ENCODE measurements around the gene LAT.
"Not testable (repeated sequence)": the region's sequence is repeated elsewhere in the genome, so short reads cannot be mapped to it uniquely, and the experiment has no call there.

The LAT gene

DNA sequence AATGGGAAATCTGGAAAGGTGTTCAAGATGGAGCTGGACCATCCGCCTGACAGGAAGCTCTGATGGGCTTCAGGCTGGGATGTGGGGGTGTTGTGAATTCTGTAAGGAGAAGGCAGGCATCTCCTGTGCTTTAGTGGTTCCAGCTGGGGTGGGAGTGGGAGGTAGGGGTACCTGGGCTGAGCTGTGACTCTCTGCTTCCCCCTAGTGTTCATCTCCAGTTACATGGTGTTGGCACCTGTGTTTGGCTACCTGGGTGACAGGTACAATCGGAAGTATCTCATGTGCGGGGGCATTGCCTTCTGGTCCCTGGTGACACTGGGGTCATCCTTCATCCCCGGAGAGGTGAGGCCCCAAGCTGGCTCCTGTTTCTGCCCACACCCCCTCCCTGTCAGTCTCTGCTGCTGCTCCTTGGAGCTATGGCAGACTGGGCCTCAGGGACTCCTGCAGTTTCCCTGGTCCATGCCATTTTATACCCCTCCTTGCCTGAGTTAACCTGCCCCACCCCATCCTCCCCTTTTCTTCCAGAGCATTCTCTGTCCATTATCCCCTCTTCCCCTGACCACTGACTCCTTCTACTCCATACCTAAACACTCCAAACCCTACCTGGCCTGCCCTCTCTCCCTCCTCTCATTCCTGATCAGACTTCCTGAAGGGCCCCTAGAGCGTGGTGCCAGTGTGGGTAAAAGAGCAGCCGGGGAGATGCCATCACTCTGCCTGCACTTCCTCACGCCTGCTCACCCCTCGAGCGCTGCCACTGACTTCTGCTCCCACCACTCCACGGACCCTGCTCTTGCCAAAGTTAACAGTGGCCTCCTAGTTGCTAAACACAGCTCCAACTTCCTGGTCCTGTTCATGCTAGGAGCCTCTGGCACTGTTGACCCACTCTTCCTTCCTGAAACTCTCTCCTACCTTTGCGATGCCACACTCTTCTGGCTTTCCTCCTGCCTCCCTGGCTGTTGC is 6.9 kb upstream of the LAT start:
- DNase-seq (ENCODE audit: low read depth), result no peak

DNA sequence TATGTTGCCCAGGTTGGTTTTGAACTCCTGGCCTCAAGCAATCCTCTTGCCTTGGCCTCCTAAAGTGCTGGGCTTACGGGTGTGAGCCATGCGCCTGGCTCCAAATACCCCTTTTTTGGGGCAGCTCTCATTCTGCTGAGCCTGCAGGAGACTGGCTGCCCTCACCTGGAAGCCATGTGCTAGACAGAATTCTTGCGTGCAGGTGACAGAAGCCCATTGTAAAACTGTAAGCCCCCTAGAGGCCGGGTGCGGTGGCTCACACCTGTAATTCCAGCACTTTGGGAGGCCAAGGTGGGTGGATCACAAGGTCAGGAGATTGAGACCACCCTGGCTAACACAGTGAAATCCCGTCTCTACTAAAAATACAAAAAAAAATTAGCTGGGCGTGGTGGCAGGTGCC is 4.5 kb upstream of the LAT start:
- DNase-seq (ENCODE audit: low read depth), result not testable (repeated sequence)

- no peak for DNase-seq (ENCODE audit: low read depth)
These were observed 3.9 kb upstream of the LAT start for GRCh38 chr16:28980929-28981328.

GRCh38 chr16:28981517-28981916 is 3.3 kb upstream of the LAT start:
- DNase-seq (ENCODE audit: low read depth), result no peak

- no peak for DNase-seq (ENCODE audit: low read depth)
These were observed 2.4 kb upstream of the LAT start for GRCh38 chr16:28982418-28982817.

DNA sequence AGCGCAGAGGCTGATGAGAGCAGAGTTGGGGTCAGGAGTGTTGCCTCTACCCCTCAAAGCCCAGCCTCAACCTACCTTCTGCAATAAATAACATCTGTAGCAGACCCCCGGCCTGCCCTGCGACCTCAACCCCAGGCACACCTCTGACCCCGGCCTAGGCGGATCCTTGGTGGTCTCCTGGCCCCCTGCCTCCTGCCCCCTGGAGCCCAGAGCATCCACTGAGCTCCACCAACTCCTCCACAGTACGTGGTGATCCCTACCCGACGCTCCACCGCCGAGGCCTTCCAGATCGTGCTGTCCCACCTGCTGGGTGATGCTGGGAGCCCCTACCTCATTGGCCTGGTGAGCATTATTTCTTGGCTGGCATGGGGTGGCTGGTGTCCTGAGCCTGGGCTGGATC is 1.9 kb upstream of the LAT start:
- DNase-seq (ENCODE audit: low read depth), result no peak

- DNase-seq (ENCODE audit: low read depth), result no peak
These were observed 1.2 kb upstream of the LAT start for GRCh38 chr16:28983644-28984043.

GRCh38 chr16:28984091-28984490 is 761 bp upstream of the LAT start:
- DNase-seq (ENCODE audit: low read depth), result no peak

DNA sequence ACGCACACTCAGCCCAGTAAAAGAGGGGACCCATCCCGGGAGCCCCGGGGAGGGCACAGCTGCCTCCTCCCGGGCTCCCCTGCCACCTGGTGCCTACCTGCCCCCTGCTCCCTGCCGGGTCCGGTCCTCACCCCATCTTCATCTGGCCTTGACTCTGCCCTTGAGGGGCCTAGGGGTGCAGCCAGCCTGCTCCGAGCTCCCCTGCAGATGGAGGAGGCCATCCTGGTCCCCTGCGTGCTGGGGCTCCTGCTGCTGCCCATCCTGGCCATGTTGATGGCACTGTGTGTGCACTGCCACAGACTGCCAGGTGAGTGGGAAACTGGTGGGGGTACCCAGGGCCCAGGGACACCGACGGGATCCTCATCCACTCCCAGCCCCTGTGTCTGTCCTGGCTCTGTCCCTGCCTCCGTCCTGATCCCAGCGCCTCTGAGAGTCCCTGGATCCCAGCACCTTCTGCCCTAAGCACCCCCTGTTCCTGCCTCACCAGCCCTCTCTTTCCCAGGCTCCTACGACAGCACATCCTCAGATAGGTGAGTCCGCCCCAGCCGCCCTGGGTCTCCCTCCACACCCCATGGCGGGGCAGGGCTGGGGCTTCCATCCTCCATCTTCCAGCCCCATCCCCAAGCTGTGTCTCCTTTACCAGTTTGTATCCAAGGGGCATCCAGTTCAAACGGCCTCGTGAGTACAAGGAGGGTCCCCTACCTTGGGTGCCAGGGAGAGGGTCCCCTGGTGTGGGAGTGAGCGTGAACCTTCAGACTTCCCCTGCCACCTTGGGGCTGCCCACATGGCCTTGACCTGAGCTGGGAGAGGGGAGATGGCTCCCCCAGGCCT is 574 bp downstream of the LAT start:
- DNase-seq (ENCODE audit: low read depth), result no peak

DNA sequence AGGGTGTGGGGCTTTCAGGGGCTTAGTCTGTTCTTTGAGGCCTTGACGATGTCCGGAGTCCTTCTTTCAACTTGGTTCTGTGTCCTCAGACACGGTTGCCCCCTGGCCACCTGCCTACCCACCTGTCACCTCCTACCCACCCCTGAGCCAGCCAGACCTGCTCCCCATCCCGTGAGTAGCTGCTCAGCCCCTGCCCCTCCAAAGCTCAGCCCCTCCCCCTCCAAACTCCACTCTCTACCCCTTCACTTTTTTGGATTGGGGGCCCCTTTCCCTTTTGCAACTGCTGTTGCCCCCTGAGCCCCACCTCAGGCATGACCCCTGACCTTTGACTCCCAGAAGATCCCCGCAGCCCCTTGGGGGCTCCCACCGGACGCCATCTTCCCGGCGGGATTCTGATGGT is 1.2 kb downstream of the LAT start:
- DNase-seq (ENCODE audit: low read depth), result no peak

DNA sequence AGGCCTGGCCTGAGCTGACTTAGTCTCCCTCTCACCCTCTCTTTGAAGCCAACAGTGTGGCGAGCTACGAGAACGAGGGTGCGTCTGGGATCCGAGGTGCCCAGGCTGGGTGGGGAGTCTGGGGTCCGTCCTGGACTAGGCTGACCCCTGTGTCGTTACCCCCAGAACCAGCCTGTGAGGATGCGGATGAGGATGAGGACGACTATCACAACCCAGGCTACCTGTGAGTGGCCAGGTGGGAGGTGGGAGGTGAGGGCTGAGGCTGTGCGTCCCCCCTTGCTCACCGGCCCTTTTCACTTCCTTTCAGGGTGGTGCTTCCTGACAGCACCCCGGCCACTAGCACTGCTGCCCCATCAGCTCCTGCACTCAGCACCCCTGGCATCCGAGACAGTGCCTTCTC is 1.6 kb downstream of the LAT start:
- DNase-seq (ENCODE audit: low read depth), result no peak

DNA sequence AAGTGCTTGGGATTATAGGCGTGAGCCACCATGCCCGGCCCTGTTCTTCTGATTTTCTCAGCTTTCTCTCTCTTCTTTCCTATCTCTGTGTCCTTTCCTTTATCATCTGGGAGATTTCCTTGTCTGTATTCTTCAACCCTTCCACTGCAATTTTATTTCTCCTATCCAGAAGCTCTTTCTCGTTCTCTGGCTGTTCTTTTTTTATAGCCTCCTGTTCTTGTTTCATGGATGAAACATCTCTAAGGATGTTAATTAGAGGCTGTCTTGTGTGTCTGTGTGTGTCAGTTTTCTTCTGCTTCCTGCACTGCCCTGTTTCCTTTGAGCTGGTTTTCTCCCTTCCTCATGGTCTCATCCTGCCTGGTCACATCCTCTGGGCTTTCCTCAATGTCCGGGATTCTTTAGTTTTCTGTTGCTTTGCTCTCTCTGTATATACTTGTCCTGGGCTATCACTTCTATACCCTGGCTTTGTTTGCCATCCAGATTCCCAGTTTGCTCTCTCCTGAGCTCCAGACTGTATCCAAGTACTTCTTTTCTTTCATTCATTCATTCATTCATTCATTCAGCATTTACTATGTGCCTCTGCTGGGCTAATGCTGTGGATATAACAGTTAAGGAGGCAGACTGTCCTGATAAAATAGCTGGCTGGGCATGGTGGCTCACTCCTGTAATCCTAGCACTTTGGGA is 2.5 kb downstream of the LAT start:
- DNase-seq (ENCODE audit: low read depth), result no peak

DNA sequence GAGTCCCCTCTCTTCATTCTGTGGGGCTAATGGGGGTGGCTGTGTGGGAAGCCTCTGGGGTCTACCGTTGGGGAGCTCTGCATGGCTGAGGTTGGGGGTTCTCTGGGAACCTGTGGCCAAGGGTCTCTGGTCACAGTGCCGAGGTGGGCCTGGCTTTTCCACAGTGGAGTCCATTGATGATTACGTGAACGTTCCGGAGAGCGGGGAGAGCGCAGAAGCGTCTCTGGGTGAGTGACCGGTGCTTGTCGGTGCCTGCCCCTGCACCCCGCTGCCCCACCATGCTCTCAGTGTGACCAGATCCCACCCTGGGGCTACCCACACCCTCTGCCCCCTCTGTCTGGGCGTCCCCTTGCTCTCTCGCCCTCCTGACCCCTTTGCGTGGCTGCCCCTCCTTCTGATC is 4.5 kb downstream of the LAT start:
- DNase-seq (ENCODE audit: low read depth), result no peak

GRCh38 chr16:28990375-28991040 is 5.7 kb downstream of the LAT start:
- no peak for DNase-seq (ENCODE audit: low read depth)

DNA sequence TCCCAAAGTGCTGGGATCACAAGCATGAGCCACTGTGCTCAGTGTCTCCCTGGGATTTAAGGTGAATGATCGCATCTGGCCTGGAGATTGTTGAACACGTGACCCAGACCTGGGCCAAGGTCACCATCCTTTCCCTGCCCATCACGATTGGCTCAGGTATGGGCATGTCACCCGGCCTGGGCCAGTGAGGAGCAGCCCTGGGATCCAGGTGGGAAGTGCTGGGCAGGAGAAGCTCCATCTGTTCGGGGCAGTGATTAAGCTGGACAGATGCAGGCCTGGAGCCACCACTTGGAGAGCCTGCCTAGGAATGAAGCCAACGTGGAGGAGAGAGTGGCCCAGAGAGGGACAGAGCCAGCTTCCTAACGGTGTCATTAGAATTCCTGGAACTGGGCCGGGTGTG is 6.8 kb downstream of the LAT start:
- DNase-seq (ENCODE audit: low read depth), result no peak

DNA sequence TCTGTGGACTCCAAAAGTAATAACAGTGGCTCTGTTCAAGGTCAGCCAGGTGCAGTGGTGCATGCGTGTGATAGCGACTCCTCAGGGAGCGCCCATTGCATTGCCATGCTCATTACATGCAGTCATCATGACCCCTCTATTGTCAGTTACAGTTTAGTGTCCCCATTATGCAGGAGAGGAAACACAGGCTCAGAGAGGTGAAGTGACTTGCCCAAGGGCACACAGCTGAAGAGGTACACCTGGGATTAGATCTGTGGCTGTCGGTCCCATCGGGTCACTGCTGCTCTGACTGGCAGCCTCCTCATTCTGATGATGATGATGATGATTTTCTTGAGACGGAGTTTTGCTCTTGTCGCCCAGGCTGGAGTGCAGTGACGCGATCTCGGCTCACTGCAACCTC is 7.6 kb downstream of the LAT start:
- no peak for DNase-seq (ENCODE audit: low read depth)

GRCh38 chr16:28998837-28999236 is 14.0 kb downstream of the LAT start:
- DNase-seq (ENCODE audit: low read depth), result no peak

DNA sequence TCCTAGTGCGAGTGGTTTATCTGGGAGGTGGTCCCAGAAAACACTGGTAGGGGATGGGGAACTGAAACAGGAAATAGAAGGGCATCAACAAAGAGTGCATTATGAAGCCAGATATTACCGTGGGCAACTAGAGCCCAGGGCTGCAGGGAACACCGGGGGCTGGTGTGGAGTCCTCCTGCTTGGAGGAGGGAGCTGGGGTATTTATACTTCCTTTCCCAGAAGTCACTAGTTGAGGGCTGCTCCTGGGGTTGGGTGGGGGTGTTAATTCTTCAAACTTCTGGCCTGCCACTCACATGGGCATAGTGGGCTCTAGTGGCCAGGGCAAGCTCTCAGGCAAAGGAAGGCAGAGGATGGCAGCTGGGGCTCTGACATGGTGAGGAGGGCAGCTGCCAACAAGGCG is 14.7 kb downstream of the LAT start:
- no peak for DNase-seq (ENCODE audit: low read depth)

GRCh38 chr16:29000019-29000418 is 15.2 kb downstream of the LAT start:
- no peak for DNase-seq (ENCODE audit: low read depth)

DNA sequence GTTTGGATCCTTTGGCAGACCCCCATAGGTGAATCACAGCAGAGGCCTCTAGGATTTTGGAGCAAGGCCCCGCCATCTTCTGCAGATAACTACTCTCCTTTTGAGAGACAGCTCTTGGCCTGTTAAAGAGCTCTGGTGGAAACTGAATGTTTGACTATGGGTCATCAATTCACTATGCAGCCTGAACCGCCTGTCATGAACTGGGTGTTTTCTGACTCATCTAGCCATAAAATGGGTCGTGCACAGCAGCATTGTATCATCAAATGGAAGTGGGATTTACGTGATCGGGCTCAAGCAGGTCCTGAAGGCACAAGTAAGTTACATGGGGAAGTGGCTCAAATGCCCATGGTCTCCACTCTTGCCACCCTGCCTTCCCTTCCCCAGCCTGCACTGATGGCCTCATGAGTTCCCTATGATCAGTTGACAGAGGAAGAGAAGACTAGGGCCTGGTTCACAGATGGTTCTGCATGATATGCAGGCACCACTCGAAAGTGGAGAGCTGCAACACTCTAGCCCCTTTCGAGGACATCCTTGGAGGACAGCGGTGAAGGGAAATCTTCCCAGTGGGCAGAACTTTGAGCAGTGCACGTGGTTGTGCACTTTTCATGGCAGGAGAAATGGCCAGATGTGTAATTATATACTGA is 19.8 kb downstream of the LAT start:
- not testable (repeated sequence) for DNase-seq (ENCODE audit: low read depth)
